DMS53 (cell line): ENCODE results near the gene SHC2.
"Not testable (repeated sequence)": the region's sequence is repeated elsewhere in the genome, so short reads cannot be mapped to it uniquely, and the experiment has no call there.

Source experiments
- DNase-seq: peaks from one replicate; lab custom pipeline; 2025; lab: John Stamatoyannopoulos, UW

Gene SHC2

GRCh38 chr19:447064-447426 is 13.8 kb downstream of the SHC2 start:
- DNase-seq: no peak

GRCh38 chr19:444677-445210 is 16.1 kb downstream of the SHC2 start:
- DNase-seq: no peak

GRCh38 chr19:443005-443404 is 17.8 kb downstream of the SHC2 start:
- DNase-seq: no peak

- DNase-seq: no peak
These were observed 18.7 kb downstream of the SHC2 start for GRCh38 chr19:442085-442484.

- no peak for DNase-seq
These were observed 19.5 kb downstream of the SHC2 start for GRCh38 chr19:441213-441836.

GRCh38 chr19:440391-441212 is 20.2 kb downstream of the SHC2 start:
- no peak for DNase-seq

- DNase-seq: no peak
These were observed 21.5 kb downstream of the SHC2 start for GRCh38 chr19:439167-439900.

GRCh38 chr19:438416-438958 is 22.3 kb downstream of the SHC2 start:
- no peak for DNase-seq

GRCh38 chr19:437041-437440 is 23.8 kb downstream of the SHC2 start:
- DNase-seq: no peak

- no peak for DNase-seq
These were observed 24.4 kb downstream of the SHC2 start for GRCh38 chr19:436413-436950.

GRCh38 chr19:435707-436412 is 25.0 kb downstream of the SHC2 start:
- no peak for DNase-seq

GRCh38 chr19:435056-435706 is 25.7 kb downstream of the SHC2 start:
- peak; percentile 29 for DNase-seq

GRCh38 chr19:434152-434960 is 26.5 kb downstream of the SHC2 start:
- no peak for DNase-seq

GRCh38 chr19:430701-431100 is 30.1 kb downstream of the SHC2 start:
- no peak for DNase-seq

GRCh38 chr19:428149-428548 is 32.7 kb downstream of the SHC2 start:
- no peak for DNase-seq

- not testable (repeated sequence) for DNase-seq
These were observed 33.2 kb downstream of the SHC2 start for GRCh38 chr19:427675-428074.

GRCh38 chr19:426725-427445 is 33.9 kb downstream of the SHC2 start:
- no peak for DNase-seq

GRCh38 chr19:425056-425455 is 35.8 kb downstream of the SHC2 start:
- no peak for DNase-seq

- DNase-seq: no peak
These were observed 36.3 kb downstream of the SHC2 start for GRCh38 chr19:424546-424945.
